HepG2 (cell line): ENCODE data around the gene DND1. TPM values are rescaled to one million over a fixed set of nuclear protein-coding genes. Genes with fewer than 3 reads are reported as not detected.

ENCODE experiments used
- ARNTL ChIP-seq: sonication (generic); formaldehyde crosslinking; IDR thresholded peaks from 2 replicates; pipeline ENCODE4 v1.4.0; 2020; ENCODE audit warnings: mild to moderate bottlenecking, missing genetic modification reagents
- CC2D1A ChIP-seq: sonication (generic); formaldehyde crosslinking; IDR thresholded peaks from 2 replicates; pipeline ENCODE4 v1.8.1; 2023; ENCODE audit warnings: mild to moderate bottlenecking, missing genetic modification reagents
- FOXA1 ChIP-seq, 2 experiments: fragments of 450-650 bp in 1 of 2; sonication (generic) in 1 of 2; formaldehyde crosslinking in 1 of 2; IDR thresholded peaks; 2 replicates each; pipeline versions ENCODE4 v1.4.0 to v1.6.1; 2016 to 2020; ENCODE audit warnings: missing genetic modification reagents in 1 of 2
- HNF1A ChIP-seq, 2 experiments: sonication (generic) in 1 of 2; formaldehyde crosslinking in 1 of 2; IDR thresholded peaks; 2 replicates each; pipeline versions ENCODE4 v1.4.0 to v1.6.1; 2016 to 2020; ENCODE audit warnings: borderline replicate concordance in 1 of 2, low read depth in 1 of 2, mild to moderate bottlenecking in 1 of 2, missing genetic modification reagents in 1 of 2
- JARID2 ChIP-seq: sonication (generic); formaldehyde crosslinking; IDR thresholded peaks from 2 replicates; pipeline ENCODE4 v1.8.1; 2023; ENCODE audit warnings: missing genetic modification reagents, inconsistent platforms; ENCODE audit not compliant: insufficient replicate concordance
- MTA1 ChIP-seq: sonication (generic); formaldehyde crosslinking; IDR thresholded peaks from 2 replicates; pipeline ENCODE4 v1.4.0; 2020; ENCODE audit warnings: missing genetic modification reagents, mild to moderate bottlenecking, borderline replicate concordance
- MXD1 ChIP-seq: sonication (generic); formaldehyde crosslinking; IDR thresholded peaks from 2 replicates; pipeline ENCODE4 v1.4.0; 2020; ENCODE audit warnings: mild to moderate bottlenecking, missing genetic modification reagents
- PAF1 ChIP-seq: IDR thresholded peaks from 2 replicates; pipeline ENCODE4 v1.6.1; 2016; ENCODE audit warnings: missing genetic modification reagents, missing compliant biosample characterization
- REPIN1 ChIP-seq: sonication (generic); formaldehyde crosslinking; IDR thresholded peaks from 2 replicates; pipeline ENCODE4 v1.8.0; 2022; ENCODE audit warnings: missing genetic modification reagents, low read depth, mild to moderate bottlenecking, borderline replicate concordance
- SKI ChIP-seq: fragments of 450-650 bp; IDR thresholded peaks from one replicate; pipeline ENCODE4 v1.6.1; 2018; ENCODE audit warnings: mild to moderate bottlenecking; ENCODE audit not compliant: partially characterized antibody
- SMAD1 ChIP-seq: sonication (generic); formaldehyde crosslinking; IDR thresholded peaks from 2 replicates; pipeline ENCODE4 v1.4.0; 2020; ENCODE audit warnings: missing genetic modification reagents, low read depth, mild to moderate bottlenecking, borderline replicate concordance
- SP1 ChIP-seq, 2 experiments: fragments of 450-650 bp in 1 of 2; sonication (generic) in 1 of 2; formaldehyde crosslinking in 1 of 2; IDR thresholded peaks; 2 replicates each; pipeline versions ENCODE4 v1.4.0 to v1.6.1; 2016 to 2020; ENCODE audit warnings: missing genetic modification reagents in 1 of 2
- TARDBP ChIP-seq: sonication (generic); formaldehyde crosslinking; IDR thresholded peaks from 2 replicates; pipeline ENCODE4 v1.8.0; 2022; ENCODE audit warnings: mild to moderate bottlenecking, missing genetic modification reagents
- TRIM22 ChIP-seq: fragments of 450-650 bp; IDR thresholded peaks from 2 replicates; pipeline ENCODE4 v1.6.1; 2017
- ZBTB2 ChIP-seq: sonication (generic); formaldehyde crosslinking; IDR thresholded peaks from 2 replicates; pipeline ENCODE4 v1.8.0; 2022; ENCODE audit warnings: low read depth, missing genetic modification reagents
- ZNF17 ChIP-seq: sonication (generic); formaldehyde crosslinking; IDR thresholded peaks from 2 replicates; pipeline ENCODE4 v1.5.0; 2020; ENCODE audit warnings: mild to moderate bottlenecking, missing genetic modification reagents
- ZNF670 ChIP-seq: sonication (generic); formaldehyde crosslinking; IDR thresholded peaks from 2 replicates; pipeline ENCODE4 v1.8.0; 2022; ENCODE audit warnings: mild to moderate bottlenecking, missing genetic modification reagents, borderline replicate concordance
- ZNF75D ChIP-seq: sonication (generic); formaldehyde crosslinking; IDR thresholded peaks from 2 replicates; pipeline ENCODE4 v1.8.1; 2023; ENCODE audit warnings: missing genetic modification reagents, mild to moderate bottlenecking, borderline replicate concordance
- ZNF784 ChIP-seq: sonication (generic); formaldehyde crosslinking; IDR thresholded peaks from 2 replicates; pipeline ENCODE4 v1.5.1; 2020; ENCODE audit warnings: missing genetic modification reagents, mild to moderate bottlenecking, borderline replicate concordance
- ZNF878 ChIP-seq: sonication (generic); formaldehyde crosslinking; IDR thresholded peaks from 2 replicates; pipeline ENCODE4 v1.8.1; 2023; ENCODE audit warnings: mild to moderate bottlenecking, missing genetic modification reagents, moderate library complexity
- polyA plus RNA-seq, 8 experiments: library from polyadenylated mRNA; depleted of rRNA in 3 of 8; stranded (reverse) in 7 of 8; unstranded in 1 of 8; fragments of >200 nt; fragmentation: Illumina TruSeq in 4 of 8; extraction: Trizol in 4 of 8; gene quantifications; 2 replicates each; pipeline versions ENCODE4 v1.2.1 to v1.2.3, GENCODE V29; 2011 to 2016; ENCODE audit warnings: low read depth in 4 of 8, missing spikeins in 1 of 8, mixed read lengths in 1 of 8; ENCODE audit not compliant: insufficient read depth in 1 of 8
- total RNA-seq, 5 experiments: library from RNA; depleted of rRNA; stranded (reverse); fragments of >200 nt; fragmentation: Illumina TruSeq; extraction: Trizol; gene quantifications; 2 replicates each; pipeline ENCODE4 v1.2.3, GENCODE V29; 2016; ENCODE audit warnings: low read depth in 1 of 5

The DND1 gene
- total and polyA plus RNA-seq, 2 of the 13 experiments (the other 11 are each of a cell fraction or from before 2014, with no cell fraction given): 0.48 to 0.55 TPM

- TF ChIP-seq ZBTB2 (no peak), SKI (no peak), FOXA1 (IDR thresholded peaks at IDR 0.05) (no peak), FOXA1 (CRISPR knock-in tag; IDR thresholded peaks at IDR 0.05) (peak; percentile 21; the same call in 1 of the 2 replicates), ZNF784 (CRISPR knock-in tag) (no peak), CC2D1A (no peak), REPIN1 (peak; percentile 65; the same call in 1 of the 2 replicates), JARID2 (no peak), HNF1A (IDR thresholded peaks at IDR 0.05; ENCODE audit: low read depth) (no peak), HNF1A (CRISPR knock-in tag; IDR thresholded peaks at IDR 0.05; ENCODE audit: borderline replicate concordance) (no peak), TARDBP (CRISPR knock-in tag) (peak; percentile 30; the same call in 1 of the 2 replicates), ARNTL (0 out of 2 replicates have a peak, but pooled peaks have one; percentile 17), TRIM22 (no peak), ZNF878 (no peak; the same call in 1 of the 2 replicates), SMAD1 (CRISPR knock-in tag) (0 out of 2 replicates have a peak, but pooled peaks have one; percentile 29), PAF1 (CRISPR knock-in tag) (no peak), MXD1 (CRISPR knock-in tag) (no peak), ZNF670 (0 out of 2 replicates have a peak, but pooled peaks have one; percentile 34), ZNF17 (CRISPR knock-in tag) (no peak), ZNF75D (CRISPR knock-in tag) (no peak), MTA1 (CRISPR knock-in tag) (no peak), SP1 (IDR thresholded peaks at IDR 0.05) (no peak), SP1 (CRISPR knock-in tag; IDR thresholded peaks at IDR 0.05) (peak; percentile 29; the same call in 1 of the 2 replicates)
These were observed 37.6 kb upstream of the DND1 start (continued) for GRCh38 chr5:140710899-140711552.
